OCI-M2 (cell line): Measurements from ENCODE around the gene NOC2L.

Experiments
- DNase-seq: peaks from one replicate; lab custom pipeline; 2025; ENCODE audit not compliant: unreplicated experiment; lab: John Stamatoyannopoulos, UW

Gene NOC2L

GRCh38 chr1:917466-918091 lies 41.5 kb downstream of the NOC2L start:
- DNase-seq = no peak

DNA sequence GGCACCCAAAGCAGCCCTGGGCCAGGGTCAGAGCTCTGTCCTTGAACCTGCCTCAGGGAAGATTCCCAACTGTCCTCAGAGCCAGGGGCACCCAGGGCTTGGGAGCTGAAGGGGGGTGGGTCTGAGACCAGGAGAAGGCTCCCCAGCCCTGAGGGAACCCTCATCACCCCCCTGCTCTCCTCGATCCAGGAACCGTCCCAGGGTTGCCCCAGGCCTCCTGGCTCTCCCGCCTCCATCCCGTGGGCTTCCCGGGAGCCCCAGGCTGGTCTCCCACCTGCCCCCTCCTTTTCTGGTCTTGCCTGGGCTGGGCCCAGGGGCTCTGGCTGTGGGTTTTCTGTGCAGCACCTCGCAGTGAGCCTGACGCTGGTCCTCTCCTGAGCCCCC lies 42.0 kb downstream of the NOC2L start:
- no peak for DNase-seq

- DNase-seq = no peak
Measured at GRCh38 chr1:916173-917075, 42.6 kb downstream of the NOC2L start.

DNA sequence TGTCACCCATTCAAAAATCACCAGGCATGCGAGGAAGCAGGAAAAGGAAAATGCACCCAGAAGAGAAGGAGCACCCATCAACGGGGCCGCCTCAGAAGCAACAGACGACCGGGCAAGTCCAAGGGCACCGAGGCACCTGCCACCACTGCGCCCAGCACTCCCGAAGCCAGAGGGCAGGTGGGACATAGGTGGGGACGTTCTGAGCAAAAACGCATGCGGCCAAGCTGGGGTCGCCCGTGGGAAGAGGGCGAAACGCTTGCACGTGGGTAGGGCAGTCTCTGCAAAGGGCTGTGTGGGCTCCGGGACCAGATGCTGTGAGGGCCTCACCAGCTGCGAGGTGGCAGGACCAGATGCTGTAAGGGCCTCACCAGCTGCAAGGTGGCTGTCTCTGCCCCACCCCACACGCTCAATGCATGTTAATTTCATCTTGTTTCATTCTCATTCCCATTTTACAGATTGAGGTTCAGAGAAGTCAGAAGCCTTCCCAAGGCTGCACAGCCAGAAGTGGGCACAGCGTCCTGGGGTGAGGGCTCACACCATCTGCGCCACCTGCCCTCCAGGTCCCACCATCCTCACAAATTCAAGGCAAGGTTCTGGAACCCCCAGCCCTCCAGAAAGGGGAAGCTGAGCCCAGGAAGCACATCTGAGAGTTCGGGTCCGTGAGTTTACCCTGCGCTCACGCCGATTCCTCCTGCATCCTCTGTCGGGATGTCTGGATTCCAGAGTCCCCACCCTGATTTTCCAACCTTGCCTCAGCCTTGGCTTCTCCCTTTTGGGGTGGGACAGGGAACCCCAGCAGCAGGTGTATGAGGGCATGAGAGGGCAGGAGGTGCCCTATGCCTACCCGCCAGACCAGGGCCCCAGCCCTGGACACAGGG lies 43.5 kb downstream of the NOC2L start:
- DNase-seq = no peak

- DNase-seq = no peak
Measured at GRCh38 chr1:914891-915280, 44.2 kb downstream of the NOC2L start.

- DNase-seq = no peak
Measured at GRCh38 chr1:914131-914890, 44.7 kb downstream of the NOC2L start.

DNA sequence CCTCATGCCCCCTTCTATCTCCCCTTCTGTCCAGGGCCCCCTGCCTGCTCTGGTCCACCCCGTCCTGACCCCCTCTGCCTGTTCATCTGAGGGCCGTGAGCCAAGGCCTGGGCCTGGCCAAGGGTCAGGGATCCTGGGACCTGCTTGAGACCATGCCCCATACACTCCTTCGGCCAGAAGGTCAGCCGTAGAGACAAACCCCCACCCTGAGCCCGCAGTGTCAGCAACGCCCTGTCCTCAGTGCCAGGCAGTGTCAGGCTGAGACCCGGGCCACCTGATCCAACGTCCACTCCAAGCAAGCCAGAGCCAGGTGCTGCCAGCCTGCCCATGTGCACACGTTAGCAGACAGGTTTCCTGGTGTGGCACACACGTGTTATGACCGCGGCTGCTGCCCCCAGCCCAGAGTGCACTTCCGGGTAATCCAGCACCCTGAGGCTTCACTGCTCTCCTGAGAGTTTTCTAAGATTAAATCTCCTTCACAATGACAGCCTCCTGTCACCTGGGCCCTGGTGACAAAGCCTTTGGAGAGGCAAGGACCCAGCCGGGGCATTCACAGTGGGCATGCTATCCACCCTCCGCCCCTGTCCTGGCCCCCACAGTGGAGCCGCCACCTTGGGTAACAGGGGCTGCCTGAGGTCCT lies 45.4 kb downstream of the NOC2L start:
- no peak for DNase-seq

DNA sequence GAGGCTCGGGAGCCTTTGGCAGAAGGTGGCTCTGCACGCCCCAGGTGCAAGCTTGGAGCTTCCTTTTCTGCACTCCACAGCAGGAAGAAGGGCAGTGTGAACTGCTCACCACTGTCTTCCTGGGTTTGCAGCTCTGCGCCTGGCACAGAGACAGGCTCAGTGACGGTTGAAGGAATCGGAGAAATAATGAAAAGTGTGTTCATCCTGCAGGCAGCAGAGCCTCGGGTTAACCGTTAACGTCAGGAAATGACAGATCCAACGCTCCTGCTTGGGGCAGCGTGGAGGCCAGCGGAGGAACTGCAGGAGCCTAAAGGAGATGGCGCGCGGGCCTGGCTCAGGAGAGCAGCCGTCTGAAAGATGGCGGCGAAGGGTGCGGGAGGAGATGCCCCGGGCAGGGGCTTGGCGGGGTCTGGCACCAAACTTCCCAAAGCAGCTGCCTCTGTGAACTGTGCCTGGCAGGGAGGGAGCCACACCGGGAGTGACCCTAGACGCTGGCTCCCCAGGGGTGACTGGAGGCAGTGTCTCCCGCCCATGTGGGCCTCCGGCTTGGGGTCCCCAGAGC lies 46.2 kb downstream of the NOC2L start:
- DNase-seq = no peak

DNA sequence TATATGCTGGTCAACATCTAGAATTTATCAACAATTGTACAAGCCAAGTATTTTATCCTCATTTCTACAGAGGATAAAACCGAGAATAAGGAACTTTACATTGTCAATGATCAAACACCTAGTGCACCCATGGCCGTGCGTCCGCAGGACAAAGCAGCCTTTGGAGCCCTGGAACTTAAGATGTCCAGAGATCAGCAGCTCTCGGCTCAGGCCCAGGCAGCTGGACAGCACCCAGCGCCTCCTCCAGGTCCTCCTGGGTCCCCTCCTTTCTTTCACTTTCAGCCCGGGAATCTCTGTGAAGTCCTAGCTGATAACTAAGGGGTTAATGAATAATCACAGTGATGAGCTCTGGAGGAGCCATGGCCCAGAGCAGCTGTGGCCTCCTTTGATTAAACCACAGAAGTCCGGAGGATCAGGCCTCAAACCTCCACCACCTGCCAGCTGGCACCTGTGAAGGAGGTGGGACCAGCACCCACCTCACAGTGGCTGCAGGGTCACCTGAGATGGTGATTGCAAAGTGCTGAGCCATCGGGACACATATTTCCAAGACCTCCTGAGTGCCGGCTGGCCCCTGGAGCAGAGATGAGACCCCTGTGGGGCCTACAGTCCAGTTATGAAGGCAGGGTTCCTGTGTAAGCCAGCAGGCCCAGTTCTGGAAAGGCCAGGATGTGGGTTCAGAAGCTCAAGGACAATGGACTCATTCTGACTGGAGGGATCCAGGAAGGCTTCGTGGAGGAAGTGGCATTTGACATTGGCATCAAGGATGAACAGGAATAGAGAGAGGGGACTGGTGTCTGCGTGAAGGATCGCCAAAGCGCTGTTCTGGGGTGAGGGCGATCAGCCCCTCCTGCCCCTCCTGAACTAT lies 46.9 kb downstream of the NOC2L start:
- DNase-seq = no peak

DNA sequence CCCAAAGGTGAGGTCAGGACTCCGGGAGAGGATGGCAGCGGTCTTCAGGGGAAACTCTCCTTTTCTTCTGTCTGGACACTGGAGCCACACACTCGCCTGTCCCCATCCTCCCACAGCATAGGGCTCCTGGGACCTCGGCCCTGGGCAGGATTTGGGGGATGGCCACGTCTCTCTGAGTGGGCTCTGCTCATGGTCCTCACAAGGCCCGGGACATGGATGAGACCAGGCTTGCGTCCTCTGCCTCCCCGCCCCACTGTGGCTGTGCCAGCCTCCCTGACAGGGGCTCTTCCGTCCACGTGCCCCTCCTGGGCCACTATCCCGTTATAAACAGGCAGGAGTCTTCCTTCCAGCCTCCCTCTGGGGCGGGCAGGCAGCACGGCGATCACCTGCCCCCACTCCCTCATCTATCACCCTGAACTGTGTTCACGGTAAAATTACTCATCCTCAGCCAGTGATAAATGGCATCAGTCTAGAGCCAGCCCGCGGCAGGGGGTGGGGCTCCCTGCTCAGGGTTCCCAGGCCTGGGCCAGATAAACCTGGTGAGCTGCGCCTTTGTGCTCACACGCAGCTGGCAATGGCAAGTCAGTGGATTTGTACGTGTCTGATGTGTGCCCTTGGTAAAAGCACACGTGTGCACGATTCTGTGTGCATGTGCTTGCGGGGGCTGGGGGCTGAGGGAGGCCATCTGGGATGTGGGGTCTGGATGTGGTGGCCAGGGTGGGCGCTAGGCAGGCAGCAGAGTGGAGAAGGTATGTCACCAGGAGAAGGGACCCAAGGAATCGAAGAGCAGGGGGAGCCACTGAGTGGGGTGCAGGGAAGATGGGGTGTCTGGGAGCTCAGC lies 48.0 kb downstream of the NOC2L start:
- DNase-seq = no peak

- no peak for DNase-seq
Measured at GRCh38 chr1:910311-910880, 48.7 kb downstream of the NOC2L start.

DNA sequence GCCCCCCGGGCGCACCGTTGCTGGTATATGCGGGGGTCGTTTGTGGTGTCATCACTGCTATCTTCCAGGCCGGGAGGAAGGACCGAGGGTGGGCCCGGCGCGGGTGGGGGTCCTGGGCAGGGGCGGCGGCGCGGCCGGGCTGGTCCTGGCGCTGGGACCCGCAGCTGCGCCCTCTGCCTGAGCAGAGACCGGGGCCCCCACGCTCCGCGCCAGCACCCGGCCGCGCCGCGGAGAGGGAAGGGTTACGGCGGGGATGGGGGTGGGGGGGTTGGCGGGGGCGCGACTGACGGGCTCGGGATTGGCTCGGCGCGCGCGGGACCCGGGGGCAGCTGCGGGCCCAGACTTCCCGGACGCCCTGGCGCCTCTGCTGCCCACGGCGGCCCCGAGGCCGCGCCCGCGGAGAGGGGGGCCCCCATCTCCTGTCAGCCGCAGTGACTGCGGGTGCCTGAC lies 49.2 kb downstream of the NOC2L start:
- DNase-seq = no peak

GRCh38 chr1:908661-909060 lies 50.4 kb downstream of the NOC2L start:
- DNase-seq = no peak

- no peak for DNase-seq
Measured at GRCh38 chr1:907611-908451, 51.2 kb downstream of the NOC2L start.

DNA sequence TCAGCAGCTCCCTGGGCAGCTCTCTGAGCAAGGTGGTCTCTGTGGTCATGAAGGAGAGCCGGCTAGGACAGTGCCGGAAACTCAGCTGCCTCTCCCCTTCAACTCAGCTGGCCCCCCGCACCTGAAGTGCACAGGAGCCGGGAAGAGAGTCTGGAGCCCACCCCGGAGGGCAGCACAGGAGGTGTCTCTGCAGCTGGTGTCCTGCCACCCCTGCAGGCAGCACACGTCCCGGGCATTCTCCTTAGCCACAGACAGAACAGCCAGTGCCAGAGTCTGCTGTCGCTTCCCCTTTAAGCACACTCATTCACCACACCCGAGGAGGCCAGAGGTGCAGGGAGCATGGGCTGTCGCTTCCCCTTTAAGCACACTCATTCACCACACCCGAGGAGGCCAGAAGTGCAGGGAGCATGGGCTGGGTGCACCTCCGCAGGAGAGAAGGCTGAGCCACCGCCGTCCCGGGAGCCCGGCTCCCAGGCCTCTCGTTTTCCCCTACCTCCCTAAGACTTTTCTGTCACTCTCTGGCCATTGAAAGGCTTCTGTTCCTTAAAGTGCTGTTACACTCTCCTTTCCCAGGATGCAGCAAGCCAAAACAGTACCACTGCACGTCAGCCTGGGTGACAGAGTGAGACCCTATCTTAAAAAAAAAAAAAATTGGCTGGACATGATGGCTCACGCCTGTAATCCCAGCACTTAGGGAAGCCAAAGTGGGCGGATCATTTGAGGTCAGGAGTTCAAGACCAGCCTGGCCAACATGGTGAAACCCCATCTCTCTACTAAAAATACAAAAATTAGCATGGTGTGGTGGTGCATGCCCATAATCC lies 52.2 kb downstream of the NOC2L start:
- no peak for DNase-seq
